PFSK-1 (cell line): ENCODE results near the gene RAB8A. TPM values are rescaled to one million over a fixed set of nuclear protein-coding genes. Genes with fewer than 3 reads are reported as not detected.

Experiments
- FOXP2 ChIP-seq: optimal IDR thresholded peaks from 2 replicates; pipeline ENCODE3; 2011; ENCODE audit warnings: borderline replicate concordance, control low read depth, inconsistent platforms; ENCODE audit not compliant: insufficient read depth; ENCODE audit errors: extremely low read length, extremely low read depth
- POLR2AphosphoS5 ChIP-seq: IDR thresholded peaks from 2 replicates; pipeline ENCODE4 v1.6.1; 2012; ENCODE audit warnings: low read depth, mild to moderate bottlenecking, control low read depth, low read length, moderate library complexity
- SIN3A ChIP-seq: IDR thresholded peaks from 2 replicates; pipeline ENCODE4 v1.6.1; 2012; ENCODE audit warnings: mild to moderate bottlenecking, low read length, moderate library complexity, borderline replicate concordance; ENCODE audit not compliant: insufficient read depth
- TAF1 ChIP-seq: IDR thresholded peaks from 2 replicates; pipeline ENCODE4 v1.6.1; 2012; ENCODE audit warnings: low read length, control low read depth, borderline replicate concordance; ENCODE audit not compliant: insufficient read depth
- polyA plus RNA-seq: library from polyadenylated mRNA; unstranded; fragments of >200 nt; gene quantifications from one replicate; pipeline ENCODE4 v1.2.1, GENCODE V29; 2012; ENCODE audit warnings: low read depth, missing spikeins; ENCODE audit not compliant: insufficient read length
- TF ChIP-seq, protein P1 (sequence below), 2 experiments: IDR thresholded peaks; 2 replicates each; pipeline versions ENCODE4 v1.6.1 to v1.8.0; 2011 to 2012; ENCODE audit warnings: low read depth in 2 of 2, low read length in 2 of 2, control low read depth in 1 of 2, inconsistent platforms in 1 of 2, mild to moderate bottlenecking in 1 of 2, moderate library complexity in 1 of 2; ENCODE audit not compliant: insufficient read depth in 1 of 2

The RAB8A gene
- polyA plus RNA-seq: 54.6 TPM

DNA sequence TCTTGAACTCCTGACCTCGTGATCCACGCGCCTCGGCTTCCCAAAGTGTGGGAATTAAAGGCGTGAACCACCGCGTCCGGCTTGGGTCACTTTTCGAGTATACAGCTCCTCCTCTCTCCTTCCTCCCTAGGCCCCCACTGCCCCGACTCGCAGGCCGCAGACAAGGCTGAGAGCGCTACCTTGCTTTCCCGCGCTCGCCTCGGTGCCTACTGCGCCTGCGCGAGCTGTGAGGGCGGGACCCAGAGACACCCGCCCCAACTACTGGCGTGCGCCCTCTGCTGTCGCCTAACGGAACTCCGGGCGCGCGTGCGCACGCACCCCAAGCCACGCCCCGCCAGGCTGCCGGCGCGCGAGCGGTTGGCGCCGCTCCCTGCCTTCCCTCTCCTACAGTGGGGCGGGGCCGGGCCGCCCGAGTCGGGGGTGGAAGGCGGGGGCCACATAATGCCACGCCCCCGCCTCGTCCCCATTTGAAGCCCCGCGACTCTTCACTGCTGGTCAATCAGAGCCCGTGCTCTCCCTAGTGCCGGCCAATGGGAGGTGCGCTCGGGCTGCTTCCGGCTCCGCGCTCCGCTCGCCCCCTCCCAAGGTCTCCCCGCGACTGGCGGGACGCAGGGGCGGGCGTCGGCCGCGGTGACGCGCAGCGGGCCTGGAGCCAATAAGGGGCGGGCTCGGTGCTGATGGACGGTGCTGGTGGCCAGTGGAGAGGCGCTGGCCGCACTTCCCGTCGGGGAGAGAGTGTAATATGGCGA is at the start of gene RAB8A:
RAB8A (plus strand) TSS at position 730 of the 749 bp plus-strand sequence; CDS start at position 743, 13 bp downstream.
- TF ChIP-seq SIN3A: no peak
- no peak; the same call in 1 of the 2 replicates for TF ChIP-seq TAF1
- peak; percentile 89 for TF ChIP-seq FOXP2

- TF ChIP-seq POLR2AphosphoS5 (no peak), TAF1 (no peak), FOXP2 (no peak), SIN3A (no peak)
- TF ChIP-seq, protein P1, sequence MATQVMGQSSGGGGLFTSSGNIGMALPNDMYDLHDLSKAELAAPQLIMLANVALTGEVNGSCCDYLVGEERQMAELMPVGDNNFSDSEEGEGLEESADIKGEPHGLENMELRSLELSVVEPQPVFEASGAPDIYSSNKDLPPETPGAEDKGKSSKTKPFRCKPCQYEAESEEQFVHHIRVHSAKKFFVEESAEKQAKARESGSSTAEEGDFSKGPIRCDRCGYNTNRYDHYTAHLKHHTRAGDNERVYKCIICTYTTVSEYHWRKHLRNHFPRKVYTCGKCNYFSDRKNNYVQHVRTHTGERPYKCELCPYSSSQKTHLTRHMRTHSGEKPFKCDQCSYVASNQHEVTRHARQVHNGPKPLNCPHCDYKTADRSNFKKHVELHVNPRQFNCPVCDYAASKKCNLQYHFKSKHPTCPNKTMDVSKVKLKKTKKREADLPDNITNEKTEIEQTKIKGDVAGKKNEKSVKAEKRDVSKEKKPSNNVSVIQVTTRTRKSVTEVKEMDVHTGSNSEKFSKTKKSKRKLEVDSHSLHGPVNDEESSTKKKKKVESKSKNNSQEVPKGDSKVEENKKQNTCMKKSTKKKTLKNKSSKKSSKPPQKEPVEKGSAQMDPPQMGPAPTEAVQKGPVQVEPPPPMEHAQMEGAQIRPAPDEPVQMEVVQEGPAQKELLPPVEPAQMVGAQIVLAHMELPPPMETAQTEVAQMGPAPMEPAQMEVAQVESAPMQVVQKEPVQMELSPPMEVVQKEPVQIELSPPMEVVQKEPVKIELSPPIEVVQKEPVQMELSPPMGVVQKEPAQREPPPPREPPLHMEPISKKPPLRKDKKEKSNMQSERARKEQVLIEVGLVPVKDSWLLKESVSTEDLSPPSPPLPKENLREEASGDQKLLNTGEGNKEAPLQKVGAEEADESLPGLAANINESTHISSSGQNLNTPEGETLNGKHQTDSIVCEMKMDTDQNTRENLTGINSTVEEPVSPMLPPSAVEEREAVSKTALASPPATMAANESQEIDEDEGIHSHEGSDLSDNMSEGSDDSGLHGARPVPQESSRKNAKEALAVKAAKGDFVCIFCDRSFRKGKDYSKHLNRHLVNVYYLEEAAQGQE (IDR thresholded peaks at IDR 0.05; ENCODE audit: insufficient read depth in 1 of 2, low read depth in 2 of 2, low read length in 2 of 2): no peak
Observed at GRCh38 chr19:16061943-16062342, 49.7 kb upstream of the RAB8A start.

- TF ChIP-seq POLR2AphosphoS5: no peak
- TF ChIP-seq, protein P1 (IDR thresholded peaks at IDR 0.05; ENCODE audit: insufficient read depth in 1 of 2, low read depth in 2 of 2, low read length in 2 of 2): no peak
- TF ChIP-seq TAF1: no peak
- TF ChIP-seq SIN3A: no peak
- no peak for TF ChIP-seq FOXP2
Observed at GRCh38 chr19:16062789-16063188, 48.9 kb upstream of the RAB8A start.

DNA sequence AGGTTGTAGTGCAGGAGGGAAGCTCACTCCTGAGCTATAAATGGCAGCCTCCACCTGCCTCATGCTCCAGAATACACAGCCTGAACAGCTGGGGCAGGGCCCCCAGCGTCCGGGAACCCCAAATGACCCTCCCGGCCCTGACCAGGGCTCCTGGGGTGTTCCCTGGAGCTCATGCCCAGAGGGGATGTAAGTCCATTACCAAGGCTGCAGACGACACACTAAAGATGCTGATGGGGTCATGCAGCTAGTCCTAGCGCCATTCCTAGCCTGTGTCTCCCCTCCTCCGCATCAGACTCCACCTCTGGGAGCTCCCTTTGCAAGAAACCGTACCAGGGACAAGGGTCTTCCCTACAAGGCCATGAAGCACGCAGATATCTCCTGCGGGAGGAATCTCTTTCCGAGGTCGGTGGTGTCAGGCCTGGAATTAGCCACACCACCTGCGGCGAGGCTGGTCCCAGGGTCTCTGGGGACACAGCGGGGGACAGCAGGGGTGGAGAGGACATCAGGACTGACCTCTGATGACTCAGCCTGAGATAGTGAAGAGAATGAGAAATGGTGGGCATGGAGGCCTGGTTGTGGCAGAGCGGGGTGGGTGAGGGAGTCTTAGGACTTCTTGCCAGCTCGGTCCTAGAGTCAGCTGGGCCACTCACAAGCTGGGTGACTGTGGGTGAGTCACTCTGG is 47.3 kb upstream of the RAB8A start:
- TF ChIP-seq, protein P1 (IDR thresholded peaks at IDR 0.05; ENCODE audit: insufficient read depth in 1 of 2, low read depth in 2 of 2, low read length in 2 of 2): no peak
- TF ChIP-seq POLR2AphosphoS5 (no peak), FOXP2 (no peak), TAF1 (no peak), SIN3A (no peak)

DNA sequence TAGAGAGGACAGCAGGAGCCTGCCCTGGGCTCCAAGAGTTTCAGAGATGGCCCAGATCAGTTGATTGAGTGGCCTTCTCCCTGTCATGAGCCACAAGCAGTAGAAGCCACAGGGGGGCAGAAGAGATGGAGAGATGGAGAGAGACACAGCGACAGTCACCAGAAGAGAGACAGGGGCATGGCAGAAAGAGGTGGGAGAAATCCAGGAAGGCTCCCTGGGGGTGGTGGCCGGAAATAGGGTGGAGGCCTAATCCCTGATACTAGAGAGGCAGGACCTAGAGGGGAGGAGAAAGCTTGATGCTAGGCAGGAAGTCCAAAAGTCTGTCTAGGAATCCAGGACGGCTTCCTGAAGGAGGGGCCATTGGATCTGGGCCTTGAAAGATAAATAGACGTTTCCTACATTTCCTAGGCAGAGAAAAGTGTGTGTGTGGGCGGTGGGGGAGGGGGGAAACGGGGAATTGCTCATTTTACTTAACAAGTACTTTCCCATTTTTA is 45.0 kb upstream of the RAB8A start:
- TF ChIP-seq, protein P1 (IDR thresholded peaks at IDR 0.05; ENCODE audit: insufficient read depth in 1 of 2, low read depth in 2 of 2, low read length in 2 of 2): no peak; a peak in 1 of 4 replicates
- TF ChIP-seq TAF1: no peak
- TF ChIP-seq SIN3A: no peak
- TF ChIP-seq FOXP2: no peak
- TF ChIP-seq POLR2AphosphoS5: no peak
